HL-60 (cell line): ENCODE results near the gene HOXB4.

Experiments used
- DNase-seq, 2 experiments: peaks; one replicate each; pipeline ENCODE4 v3.0.0-alpha.2; 2010 to 2020; ENCODE audit warnings: low read depth in 1 of 2, low spot score in 1 of 2
- H3K27ac ChIP-seq: fragments of 250-450 bp; sonication (Bioruptor Pico); replicated peaks from 2 replicates; pipeline ENCODE4 v1.5.1; 2020; ENCODE audit warnings: mild to moderate bottlenecking, moderate library complexity
- H3K27me3 ChIP-seq: fragments of 250-450 bp; sonication (Bioruptor Pico); 2 replicates; pipeline ENCODE4 v1.5.1; 2021; ENCODE audit warnings: mild to moderate bottlenecking, moderate library complexity; ENCODE audit not compliant: insufficient read depth, poor library complexity, severe bottlenecking
- H3K4me3 ChIP-seq: replicated peaks from 2 replicates; pipeline ENCODE4 v1.5.1; 2011; ENCODE audit warnings: mild to moderate bottlenecking, control low read depth, low read length; ENCODE audit not compliant: insufficient read depth
- GABPA ChIP-seq: IDR thresholded peaks from 2 replicates; pipeline ENCODE4 v1.6.1; 2012; ENCODE audit warnings: low read depth
- POLR2AphosphoS5 ChIP-seq: IDR thresholded peaks from 2 replicates; pipeline ENCODE4 v1.6.1; 2012; ENCODE audit warnings: low read depth
- SPI1 ChIP-seq: IDR thresholded peaks from 2 replicates; pipeline ENCODE4 v1.6.1; 2012; ENCODE audit warnings: low read depth, mild to moderate bottlenecking, borderline replicate concordance
- TF ChIP-seq, protein P1 (sequence below): IDR thresholded peaks from one replicate; pipeline ENCODE4 v1.5.1; 2011; ENCODE audit warnings: low read length, control low read depth, inconsistent platforms; ENCODE audit not compliant: insufficient read depth
- TF ChIP-seq, protein P2 (sequence below): IDR thresholded peaks from 2 replicates; pipeline ENCODE4 v1.6.1; 2012; ENCODE audit warnings: low read depth; ENCODE audit not compliant: insufficient replicate concordance

The HOXB4 gene

DNA sequence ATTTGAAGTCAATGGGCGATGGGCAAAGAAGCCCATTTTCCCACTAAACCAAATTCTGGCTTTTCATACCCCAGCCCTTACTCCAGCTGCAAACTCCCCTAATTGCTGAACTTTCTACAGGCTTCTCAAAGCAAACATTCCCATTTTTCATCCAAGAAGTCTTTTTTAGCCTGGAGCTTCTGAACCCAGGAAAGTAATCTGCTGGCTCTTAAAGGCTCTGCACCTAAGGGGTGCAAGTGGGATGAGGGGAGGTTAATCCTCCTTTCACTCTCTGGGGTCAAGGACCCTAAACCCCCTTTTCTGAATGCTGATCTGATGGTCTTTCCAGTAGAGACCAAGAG lies 30.3 kb upstream of the HOXB4 start:
- peaks cover 69% of the 10 kb centered on the region for H3K27me3 ChIP-seq
- H3K4me3 ChIP-seq, result no peak overlapping the region
- TF ChIP-seq POLR2AphosphoS5, result no peak
- TF ChIP-seq, protein P1, sequence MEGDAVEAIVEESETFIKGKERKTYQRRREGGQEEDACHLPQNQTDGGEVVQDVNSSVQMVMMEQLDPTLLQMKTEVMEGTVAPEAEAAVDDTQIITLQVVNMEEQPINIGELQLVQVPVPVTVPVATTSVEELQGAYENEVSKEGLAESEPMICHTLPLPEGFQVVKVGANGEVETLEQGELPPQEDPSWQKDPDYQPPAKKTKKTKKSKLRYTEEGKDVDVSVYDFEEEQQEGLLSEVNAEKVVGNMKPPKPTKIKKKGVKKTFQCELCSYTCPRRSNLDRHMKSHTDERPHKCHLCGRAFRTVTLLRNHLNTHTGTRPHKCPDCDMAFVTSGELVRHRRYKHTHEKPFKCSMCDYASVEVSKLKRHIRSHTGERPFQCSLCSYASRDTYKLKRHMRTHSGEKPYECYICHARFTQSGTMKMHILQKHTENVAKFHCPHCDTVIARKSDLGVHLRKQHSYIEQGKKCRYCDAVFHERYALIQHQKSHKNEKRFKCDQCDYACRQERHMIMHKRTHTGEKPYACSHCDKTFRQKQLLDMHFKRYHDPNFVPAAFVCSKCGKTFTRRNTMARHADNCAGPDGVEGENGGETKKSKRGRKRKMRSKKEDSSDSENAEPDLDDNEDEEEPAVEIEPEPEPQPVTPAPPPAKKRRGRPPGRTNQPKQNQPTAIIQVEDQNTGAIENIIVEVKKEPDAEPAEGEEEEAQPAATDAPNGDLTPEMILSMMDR, result no peak
- TF ChIP-seq, protein P2, sequence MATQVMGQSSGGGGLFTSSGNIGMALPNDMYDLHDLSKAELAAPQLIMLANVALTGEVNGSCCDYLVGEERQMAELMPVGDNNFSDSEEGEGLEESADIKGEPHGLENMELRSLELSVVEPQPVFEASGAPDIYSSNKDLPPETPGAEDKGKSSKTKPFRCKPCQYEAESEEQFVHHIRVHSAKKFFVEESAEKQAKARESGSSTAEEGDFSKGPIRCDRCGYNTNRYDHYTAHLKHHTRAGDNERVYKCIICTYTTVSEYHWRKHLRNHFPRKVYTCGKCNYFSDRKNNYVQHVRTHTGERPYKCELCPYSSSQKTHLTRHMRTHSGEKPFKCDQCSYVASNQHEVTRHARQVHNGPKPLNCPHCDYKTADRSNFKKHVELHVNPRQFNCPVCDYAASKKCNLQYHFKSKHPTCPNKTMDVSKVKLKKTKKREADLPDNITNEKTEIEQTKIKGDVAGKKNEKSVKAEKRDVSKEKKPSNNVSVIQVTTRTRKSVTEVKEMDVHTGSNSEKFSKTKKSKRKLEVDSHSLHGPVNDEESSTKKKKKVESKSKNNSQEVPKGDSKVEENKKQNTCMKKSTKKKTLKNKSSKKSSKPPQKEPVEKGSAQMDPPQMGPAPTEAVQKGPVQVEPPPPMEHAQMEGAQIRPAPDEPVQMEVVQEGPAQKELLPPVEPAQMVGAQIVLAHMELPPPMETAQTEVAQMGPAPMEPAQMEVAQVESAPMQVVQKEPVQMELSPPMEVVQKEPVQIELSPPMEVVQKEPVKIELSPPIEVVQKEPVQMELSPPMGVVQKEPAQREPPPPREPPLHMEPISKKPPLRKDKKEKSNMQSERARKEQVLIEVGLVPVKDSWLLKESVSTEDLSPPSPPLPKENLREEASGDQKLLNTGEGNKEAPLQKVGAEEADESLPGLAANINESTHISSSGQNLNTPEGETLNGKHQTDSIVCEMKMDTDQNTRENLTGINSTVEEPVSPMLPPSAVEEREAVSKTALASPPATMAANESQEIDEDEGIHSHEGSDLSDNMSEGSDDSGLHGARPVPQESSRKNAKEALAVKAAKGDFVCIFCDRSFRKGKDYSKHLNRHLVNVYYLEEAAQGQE, result no peak
- TF ChIP-seq SPI1, result no peak
- TF ChIP-seq GABPA, result no peak
- no peak overlapping the region for H3K27ac ChIP-seq
- no peak for DNase-seq

DNA sequence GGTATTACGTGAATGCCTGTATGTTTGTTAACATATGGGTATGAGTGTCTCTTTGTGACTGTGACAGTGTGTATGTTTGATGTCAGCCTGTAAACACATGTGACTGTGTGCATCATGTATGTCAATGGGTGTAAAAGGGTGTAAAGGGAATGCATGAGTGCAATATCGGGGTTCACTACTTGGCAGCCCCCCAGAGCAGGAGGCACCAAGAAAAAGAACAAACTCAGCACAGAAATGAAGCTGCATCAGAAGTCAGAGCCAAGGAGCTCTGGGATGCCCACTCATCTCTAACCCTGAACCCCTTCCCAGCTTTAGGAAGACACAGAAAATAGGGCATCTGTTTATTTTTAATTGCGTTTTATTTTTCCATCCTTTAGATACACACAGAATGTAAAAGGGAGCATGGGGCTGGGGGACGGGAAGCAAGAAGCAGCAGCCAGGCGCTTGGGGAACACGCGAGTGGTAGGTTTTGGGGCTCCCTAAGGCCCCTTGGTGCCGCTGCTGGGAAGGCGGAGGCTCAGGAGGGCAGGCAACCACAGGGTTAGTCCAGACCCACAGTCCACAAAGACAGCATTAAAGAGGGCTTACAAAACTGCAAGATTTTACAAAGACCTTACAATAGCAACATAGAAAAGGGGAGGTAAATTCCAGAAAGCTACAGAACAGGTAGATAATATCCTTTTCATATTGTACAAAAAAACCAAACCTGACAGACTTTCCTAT lies 28.9 kb upstream of the HOXB4 start:
- DNase-seq, result no peak
- Histone ChIP-seq H3K4me3 (no peak overlapping the region), H3K27me3 (peaks cover 71% of the 10 kb centered on the region), H3K27ac (no peak overlapping the region)
- no peak for TF ChIP-seq SPI1
- TF ChIP-seq, protein P1, result no peak
- TF ChIP-seq, protein P2, result no peak
- TF ChIP-seq POLR2AphosphoS5, result no peak
- TF ChIP-seq GABPA, result no peak

DNA sequence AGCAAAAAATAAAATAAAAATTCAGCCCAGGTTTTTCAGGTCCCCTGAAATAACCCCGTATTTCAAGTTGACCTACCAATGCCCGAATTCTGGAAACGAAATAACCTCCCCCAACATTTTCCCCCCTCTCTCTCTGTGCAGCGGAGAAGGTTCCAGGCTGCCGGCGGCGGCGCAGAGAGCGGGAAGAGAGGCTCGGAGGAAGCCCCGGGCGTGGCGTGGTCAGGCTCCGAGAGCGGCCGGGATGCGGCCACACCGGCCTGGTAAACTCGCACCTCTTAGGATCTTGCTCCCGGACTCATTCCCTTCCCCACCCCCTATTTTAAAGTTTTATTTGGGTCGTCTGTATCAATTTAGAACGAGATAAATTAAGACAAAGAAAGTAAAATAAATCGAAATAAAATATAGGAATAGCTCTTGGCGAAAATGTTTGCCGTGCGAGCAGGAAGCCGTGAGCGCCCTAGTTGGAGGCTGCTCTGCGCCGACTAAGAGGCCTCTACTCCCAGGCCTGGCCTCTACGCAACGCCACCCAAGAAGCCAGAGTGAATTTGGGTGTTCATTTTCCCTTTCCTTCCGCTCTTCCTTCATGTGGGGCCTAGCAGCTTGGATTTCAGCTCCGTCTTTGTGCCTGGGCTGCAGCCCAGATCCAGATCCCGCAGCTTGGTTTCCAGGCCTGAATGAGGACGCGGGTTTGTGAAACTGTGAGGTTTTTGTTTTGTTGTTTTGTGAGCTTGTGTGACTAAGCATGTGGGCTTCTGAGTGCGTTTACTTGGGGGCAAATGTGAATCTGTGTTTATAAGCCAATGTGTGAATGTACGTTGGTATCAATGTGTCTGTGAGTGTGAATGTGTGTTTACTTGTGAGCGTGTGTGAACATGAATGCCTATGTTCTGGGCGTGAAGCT lies 28.1 kb upstream of the HOXB4 start:
- DNase-seq, result no peak
- TF ChIP-seq GABPA, result no peak
- TF ChIP-seq, protein P2, result no peak
- TF ChIP-seq POLR2AphosphoS5, result no peak
- TF ChIP-seq, protein P1, result no peak
- TF ChIP-seq SPI1, result no peak
- H3K4me3 ChIP-seq, result no peak overlapping the region
- peaks cover 72% of the 10 kb centered on the region for H3K27me3 ChIP-seq
- H3K27ac ChIP-seq, result no peak overlapping the region
